Kidney epithelial cell (primary cell): ENCODE results near the gene CDK14. TPM values are rescaled to one million over a fixed set of nuclear protein-coding genes. Genes with fewer than 3 reads are reported as not detected.

Experiments
- DNase-seq: peaks from one replicate; pipeline ENCODE4 v3.0.0-alpha.2; 2010; ENCODE audit warnings: low read depth
- H3K27me3 ChIP-seq: 2 replicates; pipeline ENCODE4 v1.6.0; 2011; ENCODE audit warnings: low read length; ENCODE audit not compliant: control insufficient read depth, insufficient read depth
- H3K36me3 ChIP-seq: 2 replicates; pipeline ENCODE4 v1.5.1; 2011; ENCODE audit warnings: low read length; ENCODE audit not compliant: control insufficient read depth, insufficient read depth
- H3K4me3 ChIP-seq: 2 replicates; pipeline ENCODE4 v1.5.1; 2011; ENCODE audit warnings: low read depth, mild to moderate bottlenecking, control low read depth, low read length
- CTCF ChIP-seq: IDR thresholded peaks from 2 replicates; pipeline ENCODE4 v1.5.1; 2011; ENCODE audit warnings: mild to moderate bottlenecking, moderate library complexity, low read length, control low read depth, inconsistent platforms; ENCODE audit not compliant: insufficient read depth, poor library complexity, severe bottlenecking
- total RNA-seq: library from RNA; depleted of rRNA; stranded (reverse); fragments of >200 nt; gene quantifications from 2 replicates; pipeline ENCODE4 v1.2.3, GENCODE V29; 2015

CDK14 gene
- total RNA-seq, 1 donor from 2014 or later, result 18.2 TPM

GRCh38 chr7:91046322-91047089, 450.4 kb downstream of the CDK14 start:
- Histone ChIP-seq H3K27me3 (no peaks in the 10 kb centered on the region), H3K4me3 (no peak overlapping the region), H3K36me3 (no peaks in the 10 kb centered on the region)
- TF ChIP-seq CTCF, result no peak
- no peak for DNase-seq

- no peak overlapping the region for H3K4me3 ChIP-seq
- TF ChIP-seq CTCF, result no peak
- no peaks in the 10 kb centered on the region for H3K27me3 ChIP-seq
- H3K36me3 ChIP-seq, result no peaks in the 10 kb centered on the region
- no peak for DNase-seq
Observed at GRCh38 chr7:91047636-91048035, 451.5 kb downstream of the CDK14 start.

GRCh38 chr7:91050677-91051076, 454.6 kb downstream of the CDK14 start:
- no peak for TF ChIP-seq CTCF

DNA sequence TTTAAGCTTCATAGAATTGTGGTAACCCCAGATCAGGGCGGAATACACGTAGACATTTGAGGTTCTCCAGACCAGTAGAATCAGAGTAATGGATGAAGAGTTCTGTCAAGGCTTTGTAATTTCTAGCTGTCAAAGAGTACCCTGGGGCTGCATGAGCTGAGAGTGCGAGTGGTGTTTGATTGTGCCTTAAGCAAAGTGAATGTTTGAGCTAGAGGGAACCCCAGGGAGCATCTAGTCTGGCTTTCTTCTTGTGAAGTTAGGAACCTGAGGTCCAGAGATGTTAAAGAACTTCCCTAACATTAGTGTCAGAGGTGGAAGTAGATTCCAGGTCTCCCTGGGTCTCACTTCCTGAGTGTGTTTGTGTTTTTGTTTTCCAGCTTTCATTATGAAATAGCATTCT, 455.8 kb downstream of the CDK14 start:
- Histone ChIP-seq H3K36me3 (no peaks in the 10 kb centered on the region), H3K4me3 (no peak overlapping the region), H3K27me3 (no peaks in the 10 kb centered on the region)
- no peak for DNase-seq
- no peak for TF ChIP-seq CTCF

More at GRCh38 chr7:91050677-91051076, 454.6 kb downstream of the CDK14 start:
- Histone ChIP-seq H3K27me3 (no peaks in the 10 kb centered on the region), H3K4me3 (no peak overlapping the region), H3K36me3 (no peaks in the 10 kb centered on the region)
- no peak for DNase-seq

DNA sequence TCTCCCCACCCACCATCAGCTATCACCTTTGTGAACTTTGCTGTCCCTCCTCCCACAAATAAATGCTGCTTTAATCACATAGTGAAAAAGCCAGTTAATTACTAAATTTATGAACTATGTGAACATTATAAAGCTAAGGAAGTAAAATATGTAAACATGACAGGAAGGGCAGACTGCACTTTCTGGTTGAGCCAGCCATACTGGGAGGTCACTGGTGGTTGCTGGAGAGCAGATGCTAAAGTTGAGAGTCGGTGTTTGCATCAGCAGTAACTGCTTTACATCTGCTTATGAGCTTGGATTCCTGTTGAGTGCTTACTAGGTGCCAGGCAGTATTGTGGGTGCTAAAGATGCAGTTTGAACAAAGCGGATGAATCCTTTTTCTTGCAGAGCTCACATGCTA, 458.3 kb downstream of the CDK14 start:
- no peaks in the 10 kb centered on the region for H3K36me3 ChIP-seq
- DNase-seq, result no peak
- H3K4me3 ChIP-seq, result no peak overlapping the region
- no peak for TF ChIP-seq CTCF
- no peaks in the 10 kb centered on the region for H3K27me3 ChIP-seq

GRCh38 chr7:91055219-91055618, 459.1 kb downstream of the CDK14 start:
- Histone ChIP-seq H3K27me3 (no peaks in the 10 kb centered on the region), H3K36me3 (no peaks in the 10 kb centered on the region), H3K4me3 (no peak overlapping the region)
- DNase-seq, result no peak
- no peak for TF ChIP-seq CTCF
